G401.6 (cell line): ENCODE data around the gene PTPRN2.

ENCODE experiments used
- FAIRE-seq: peaks from 2 replicates; lab custom pipeline; 2012; peaks lifted over from hg19 to GRCh38; lab: Jason Lieb, UNC

Gene PTPRN2

DNA sequence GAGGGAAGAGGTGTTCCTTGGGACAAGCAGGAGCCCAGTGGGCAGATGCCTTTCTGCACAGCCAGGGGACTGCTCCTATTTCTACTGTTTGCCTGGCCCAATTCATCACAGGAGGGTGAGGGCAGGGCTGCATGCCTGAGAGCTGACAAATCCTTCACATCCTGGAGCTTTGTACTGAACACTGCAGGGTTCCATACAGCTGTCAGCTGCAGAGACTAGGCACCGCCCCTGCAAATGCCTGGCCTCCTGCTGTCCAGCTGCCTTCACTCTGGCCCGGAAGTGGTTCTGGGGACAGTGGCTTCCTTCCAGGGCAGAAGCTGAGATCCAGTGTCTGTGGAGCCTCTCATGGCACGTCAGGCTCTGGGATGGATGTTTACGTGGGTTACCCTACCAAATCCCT is 780.1 kb downstream of the PTPRN2 start:
- FAIRE-seq: no peak

DNA sequence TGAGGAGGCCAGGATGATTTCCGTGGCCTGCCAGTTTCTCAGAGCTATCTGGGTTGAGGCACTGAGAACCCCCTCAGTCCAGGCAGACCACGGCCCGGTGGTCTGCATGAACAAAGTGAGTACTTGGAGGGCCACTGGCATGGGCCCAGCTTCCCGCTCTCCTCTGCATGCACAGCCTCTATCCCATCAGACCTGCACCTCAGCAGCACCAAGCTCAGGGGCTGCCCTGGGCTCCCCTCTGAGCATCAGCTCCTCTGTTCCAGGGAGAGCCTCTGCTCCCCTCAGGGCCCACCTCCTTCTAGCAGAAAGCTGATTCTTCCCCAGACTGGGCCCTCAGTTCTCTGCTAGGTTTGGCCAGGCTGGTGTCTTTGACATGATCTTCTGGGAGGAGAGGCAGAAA is 780.9 kb downstream of the PTPRN2 start:
- FAIRE-seq: no peak

DNA sequence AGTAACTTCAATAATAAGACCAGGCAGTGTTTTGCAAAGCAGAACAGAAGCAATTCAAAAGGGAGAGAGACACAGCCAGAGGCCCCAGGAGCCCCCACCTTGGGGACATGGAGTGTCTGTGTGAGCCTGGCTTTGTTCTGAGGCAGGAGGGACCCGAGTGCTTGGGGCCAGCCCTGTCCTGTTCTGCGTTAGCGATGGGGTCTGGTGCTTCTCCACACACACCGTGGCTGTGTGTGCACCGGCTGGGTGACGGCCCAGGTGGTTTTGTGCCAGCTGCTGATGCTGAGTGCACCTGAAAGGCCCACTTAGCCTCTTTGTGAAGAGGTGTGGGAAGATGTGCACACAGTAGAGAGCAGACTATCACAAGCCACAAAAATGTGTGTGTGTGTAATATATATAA is 781.9 kb downstream of the PTPRN2 start:
- FAIRE-seq: no peak

DNA sequence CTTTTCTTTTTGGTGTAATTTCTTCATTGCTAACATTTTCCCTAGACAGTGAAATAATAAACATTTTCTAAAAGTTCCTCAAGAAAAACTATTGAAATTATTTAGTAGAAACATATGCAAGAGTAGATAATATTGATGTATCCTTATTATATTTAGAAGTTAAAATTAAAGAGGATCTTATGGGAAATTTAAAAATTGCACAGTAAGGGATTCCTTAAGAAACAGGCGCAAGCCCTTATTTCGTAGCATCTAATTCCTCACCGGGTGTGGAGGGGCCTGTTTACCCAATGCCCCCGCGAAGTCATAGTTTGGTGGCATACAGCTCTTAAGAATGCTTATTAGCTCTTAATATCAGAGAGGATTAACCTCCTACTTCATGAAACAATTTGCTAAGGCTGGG is 783.7 kb downstream of the PTPRN2 start:
- FAIRE-seq: no peak

DNA sequence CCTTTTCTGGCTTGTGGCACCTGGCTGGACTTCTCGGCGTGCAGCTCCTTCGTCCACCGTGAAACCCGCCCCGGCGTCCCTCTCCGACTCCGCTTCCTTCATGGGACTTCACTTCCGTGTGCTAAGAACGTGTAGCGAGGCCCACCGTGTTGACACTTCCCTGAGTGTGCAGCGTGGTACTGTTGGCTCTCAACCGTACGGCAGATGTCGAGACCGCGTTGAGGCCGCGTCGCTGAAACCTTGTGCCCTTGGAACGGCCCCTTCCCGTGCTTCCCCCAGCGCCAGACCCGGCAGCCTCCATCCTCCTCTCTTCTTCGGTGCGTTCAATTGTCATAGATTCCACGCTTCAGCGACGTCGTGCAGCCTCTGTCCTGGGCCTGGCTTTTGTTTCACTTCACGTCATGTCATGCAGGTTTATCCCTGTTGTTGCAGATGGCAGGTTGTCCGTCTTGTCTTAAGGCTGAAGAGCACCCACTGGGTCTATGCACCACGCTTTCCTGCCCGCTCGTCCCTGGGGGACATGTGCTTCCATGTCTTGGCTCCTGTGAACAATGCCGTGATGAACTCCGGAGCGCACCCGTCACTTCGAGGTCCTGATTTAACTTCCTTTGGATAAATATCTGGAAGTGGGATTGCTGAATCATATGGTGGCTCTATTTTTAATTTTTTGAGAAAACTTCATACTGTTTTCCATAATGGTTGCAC is 785.5 kb downstream of the PTPRN2 start:
- FAIRE-seq: no peak

DNA sequence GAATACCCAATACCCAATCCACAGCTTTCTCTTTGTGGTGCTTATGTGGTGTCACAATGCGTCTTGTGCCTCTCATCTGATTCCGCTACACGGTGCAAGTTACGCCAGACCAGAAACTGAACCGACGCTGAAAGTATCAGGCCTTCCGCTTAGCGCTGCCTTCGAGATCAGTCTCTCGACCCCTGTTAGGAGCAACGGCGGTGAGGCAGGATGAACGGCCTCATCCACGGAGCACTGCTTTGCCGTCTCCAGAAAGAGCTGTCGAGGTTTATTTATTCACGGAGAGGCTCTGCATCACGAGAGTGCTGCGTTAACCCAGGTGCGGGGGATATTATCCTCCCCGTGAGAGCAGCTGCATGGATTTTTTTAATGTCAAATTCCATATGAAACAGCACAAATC is 786.5 kb downstream of the PTPRN2 start:
- no peak for FAIRE-seq

DNA sequence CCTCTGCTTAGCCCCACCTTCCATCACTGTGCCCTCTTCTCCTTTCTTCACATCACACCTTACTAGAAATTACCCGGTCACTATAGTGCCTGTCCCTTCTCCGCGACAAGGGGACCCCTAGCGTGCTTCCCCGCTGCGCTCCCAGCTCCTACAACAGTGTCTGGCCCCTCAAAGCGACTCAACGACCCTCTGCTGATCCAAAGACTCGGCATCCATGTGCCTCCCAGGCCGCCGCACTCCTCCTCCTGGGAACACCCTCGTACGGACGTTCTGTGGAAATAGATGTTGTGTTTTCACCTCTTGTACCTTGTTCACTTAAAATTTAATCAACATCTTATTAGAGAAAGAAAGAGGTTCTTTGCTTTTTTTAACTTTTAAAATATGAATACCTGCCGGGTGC is 787.3 kb downstream of the PTPRN2 start:
- no peak for FAIRE-seq

DNA sequence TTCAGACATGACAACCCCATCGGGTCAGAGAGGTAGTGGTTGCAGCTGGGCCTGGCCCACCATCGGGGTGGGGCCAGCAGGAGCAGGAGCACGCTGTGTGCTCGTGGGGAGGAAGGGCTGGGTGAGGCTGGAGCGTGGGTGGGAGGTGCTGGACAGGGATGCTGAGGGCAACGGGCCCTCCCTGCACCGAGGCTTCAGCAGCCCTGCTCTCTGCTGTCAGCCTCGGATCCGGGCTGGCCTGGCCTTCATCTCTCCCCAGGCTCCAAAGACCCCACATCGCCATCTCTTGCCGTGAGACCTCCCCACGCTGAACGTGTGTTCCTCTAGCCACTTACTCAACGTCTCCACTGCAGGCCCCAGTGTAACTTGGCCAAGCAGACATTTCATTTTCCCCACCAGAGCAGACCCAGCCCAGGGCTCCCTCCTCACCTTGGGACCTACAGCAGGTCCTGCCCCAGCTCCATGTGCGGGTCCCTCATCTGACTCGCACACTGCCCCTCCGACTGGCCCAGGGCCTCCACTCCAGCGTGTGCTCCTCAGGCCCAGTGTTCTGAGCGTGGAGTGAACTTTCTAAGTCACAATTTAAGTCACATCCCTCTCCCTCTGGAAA is 788.4 kb downstream of the PTPRN2 start:
- FAIRE-seq: no peak

DNA sequence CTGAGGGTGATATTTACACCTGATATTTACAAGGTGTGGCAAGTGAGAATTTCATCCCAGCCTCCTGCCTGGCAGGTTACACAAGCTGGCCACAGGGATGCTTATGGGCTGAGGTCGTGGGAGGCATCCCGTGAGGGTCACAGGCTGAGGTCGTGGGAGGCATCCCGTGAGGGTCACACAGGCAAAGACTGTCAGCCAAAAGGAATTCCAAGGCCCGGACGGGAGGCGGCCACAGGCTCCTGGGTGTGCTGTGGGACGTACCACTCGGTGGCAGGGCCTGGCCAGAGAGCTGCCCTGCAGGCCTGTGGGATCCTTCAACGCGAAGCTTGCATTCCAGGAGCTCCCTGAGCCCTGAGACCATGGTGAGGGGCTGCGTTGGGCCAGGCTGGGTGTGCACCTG is 790.3 kb downstream of the PTPRN2 start:
- FAIRE-seq: no peak

DNA sequence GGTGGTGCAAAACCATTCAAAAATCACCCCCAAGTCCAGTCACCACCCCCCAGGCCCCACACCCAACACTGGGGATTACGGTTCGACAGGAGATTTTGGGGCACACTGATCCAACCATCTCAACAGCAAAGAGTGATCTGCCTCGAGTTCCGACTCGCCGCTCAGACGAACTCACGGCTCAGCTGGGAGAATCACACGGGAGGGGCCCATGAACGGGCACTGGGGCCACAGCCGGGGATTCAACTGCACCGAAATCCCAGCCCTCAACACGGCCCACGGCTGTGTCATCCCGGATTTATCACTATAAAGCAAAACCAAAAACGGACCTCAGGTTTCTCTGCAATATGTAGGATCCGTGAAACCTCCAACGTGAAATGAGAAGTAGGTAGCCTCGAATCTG is 790.8 kb downstream of the PTPRN2 start:
- FAIRE-seq: no peak

DNA sequence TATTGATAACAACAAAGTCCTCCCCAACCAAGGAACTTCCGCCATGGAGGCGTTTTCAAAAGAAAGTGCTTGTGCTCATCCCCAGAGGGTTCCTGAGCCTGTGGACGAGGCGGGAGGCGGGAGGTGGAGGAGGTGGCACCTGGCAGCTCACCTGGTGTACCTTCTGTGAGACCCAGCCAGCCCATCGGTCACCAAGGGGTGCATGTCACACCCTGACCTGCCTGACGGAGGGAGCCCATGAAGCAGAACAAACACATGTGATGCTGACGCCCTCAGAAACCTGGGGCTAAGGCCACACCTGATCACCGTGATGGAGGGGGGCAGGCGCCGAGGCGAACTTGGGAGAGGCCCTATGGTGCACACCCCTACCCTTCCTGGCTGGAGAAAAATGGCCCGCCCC is 792.0 kb downstream of the PTPRN2 start:
- no peak for FAIRE-seq

DNA sequence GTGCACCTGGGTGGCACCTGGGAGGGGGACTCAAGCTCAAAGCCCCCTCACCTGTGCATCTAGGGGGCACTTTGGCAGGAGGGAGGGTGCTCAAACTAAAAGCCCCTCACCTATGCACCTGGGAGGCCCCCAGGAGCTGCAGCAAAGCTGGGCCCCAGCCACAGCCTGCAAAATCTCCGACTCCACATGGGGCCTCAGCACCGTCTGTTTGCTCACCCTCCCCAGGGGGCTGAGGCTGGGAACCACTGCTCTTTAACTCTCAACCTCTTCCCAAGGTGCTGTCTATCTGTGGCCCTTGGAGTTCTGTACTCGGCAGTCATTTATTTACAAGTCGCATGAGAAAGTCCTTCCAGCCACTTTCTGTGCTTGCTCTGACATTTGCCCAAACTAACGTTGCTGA is 792.4 kb downstream of the PTPRN2 start:
- FAIRE-seq: no peak

DNA sequence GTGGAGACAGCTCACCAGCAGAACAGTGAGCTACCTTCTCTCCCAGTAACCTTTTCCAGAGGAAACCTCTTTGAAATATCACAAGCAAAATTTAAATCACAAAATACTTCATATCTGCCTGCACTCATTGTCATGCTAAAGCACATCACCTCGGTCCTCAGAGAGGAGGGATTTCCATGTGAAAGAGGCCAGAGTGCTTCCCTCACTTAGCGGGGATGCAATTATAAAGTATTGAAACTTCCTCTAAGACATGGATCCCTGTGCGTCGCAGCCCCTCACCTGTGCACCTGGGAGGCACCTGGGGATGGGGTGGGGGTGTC is 792.9 kb downstream of the PTPRN2 start:
- no peak for FAIRE-seq

DNA sequence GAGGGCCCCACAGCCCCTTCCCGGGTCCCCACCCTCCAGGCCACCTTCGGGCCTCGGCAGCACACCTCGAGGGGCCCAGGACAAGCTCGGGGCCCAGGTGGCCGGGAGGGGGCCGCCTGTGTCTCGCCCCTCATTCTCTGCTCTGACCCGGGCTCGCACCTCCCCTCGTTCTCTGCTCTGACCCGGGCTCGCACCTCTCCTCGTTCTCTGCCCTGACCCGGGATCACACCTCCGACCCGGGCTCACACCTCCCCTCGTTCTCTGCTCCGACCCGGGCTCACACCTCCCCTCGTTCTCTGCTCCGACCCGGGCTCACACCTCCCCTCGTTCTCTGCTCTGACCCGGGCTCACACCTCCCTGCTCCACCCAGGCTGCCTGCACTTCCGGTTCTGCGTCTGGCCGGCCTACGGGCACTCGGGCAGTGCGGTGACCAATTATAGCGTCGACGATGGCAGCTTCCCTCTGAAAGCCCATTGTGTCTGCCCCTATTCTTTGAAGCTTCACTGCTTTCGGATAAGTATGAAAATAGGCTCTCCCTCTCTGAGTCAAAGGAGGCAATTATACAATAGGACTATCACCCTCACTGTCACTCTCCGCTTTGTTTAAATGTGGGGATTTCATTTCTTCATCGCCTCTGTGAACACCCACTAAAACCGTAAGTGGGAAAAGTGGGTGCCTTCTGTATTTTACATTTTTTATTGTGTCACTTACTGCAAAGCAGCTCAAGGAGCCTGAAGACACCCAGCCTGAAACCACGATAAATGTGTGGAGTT is 793.5 kb downstream of the PTPRN2 start:
- FAIRE-seq: no peak

DNA sequence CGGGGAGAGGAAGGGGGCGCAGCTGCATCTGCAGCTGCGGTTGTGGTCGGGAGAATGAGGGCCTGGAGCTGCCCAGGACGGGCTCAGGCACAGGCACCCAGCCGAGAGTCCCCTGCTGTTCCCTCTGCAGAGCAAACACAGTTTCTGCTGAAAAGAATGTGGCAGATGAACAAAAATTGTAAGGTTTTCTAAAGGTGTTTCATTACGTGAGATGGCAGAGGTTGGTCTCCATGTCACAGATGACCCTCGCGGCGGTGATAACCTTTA is 794.6 kb downstream of the PTPRN2 start:
- no peak for FAIRE-seq

DNA sequence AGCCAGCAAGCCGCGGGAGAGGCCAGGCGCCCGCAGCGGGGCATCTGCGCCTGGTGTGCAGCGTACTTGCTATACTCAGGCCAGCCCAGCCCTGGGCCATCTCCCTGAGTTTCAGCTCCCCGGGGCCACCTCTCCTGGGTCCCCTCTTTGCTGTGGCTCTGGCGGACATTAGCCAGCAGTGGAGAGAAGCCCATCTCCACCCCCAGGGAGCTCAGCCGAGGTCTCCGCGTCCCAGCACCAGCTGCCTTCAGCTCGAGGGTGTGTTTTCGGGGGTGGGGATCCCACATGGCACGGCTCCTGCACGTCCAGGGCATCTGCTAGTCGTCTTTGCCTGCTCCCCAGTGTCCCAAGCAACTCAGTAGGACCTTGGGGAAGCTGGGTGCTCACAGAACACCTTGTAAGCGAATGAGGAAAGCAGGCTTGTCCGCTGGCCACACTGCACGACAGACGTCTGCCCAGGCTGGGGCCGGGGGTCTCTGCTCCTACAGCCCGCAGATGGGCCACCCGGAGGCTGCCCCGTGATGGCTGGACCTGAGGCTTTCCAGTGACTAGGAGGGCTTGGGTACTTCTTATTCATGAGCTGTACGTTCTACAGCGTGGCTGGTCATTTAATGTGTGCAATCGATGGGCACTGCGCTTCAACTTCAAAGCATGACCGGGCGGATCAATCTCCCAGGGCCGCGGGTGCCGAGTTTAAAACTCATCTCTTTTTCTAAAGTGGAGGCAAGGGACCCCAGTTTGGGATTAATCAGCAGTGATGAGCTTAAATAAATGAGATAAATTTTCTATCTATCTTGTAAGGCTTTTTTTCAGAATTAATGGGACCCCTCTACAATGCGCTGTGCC is 795.2 kb downstream of the PTPRN2 start:
- FAIRE-seq: no peak

DNA sequence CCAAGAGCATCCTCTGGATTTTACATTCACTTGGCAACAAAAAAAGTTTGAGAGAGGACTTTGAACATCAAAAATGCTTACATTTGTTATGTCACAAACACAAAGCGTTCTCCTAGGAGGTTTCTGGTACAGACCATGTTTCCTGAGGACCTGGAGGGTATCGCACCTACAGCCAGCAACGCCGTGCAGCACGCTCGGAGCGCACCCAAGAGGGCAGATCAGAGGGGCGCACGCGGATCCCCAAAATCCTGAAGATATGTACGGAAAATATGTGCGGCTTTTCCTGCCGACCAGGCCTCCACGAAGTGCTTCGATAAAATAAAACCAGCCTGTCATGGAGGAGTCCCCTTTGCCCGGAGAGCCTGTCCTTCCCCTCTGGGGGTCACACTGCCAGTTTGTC is 796.0 kb downstream of the PTPRN2 start:
- FAIRE-seq: no peak

DNA sequence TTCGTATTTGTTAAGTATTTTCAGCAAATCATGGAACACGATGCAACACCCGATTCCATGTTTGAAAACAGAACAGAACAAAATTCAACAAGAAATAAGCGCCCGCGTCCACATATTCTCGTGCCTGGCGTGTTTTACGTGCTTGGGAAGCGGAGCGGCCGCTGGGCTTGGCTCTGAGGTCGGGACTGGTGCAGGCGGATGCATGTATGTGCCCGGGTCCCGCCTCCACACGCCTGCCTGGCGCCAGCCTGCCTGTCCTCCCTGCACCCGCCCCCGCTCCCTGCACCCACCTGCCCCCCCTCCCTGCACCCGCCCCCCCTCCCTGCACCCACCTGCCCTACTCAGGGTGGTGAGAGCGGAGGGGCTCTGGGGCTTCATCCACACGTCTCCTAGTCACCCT is 796.4 kb downstream of the PTPRN2 start:
- FAIRE-seq: no peak

DNA sequence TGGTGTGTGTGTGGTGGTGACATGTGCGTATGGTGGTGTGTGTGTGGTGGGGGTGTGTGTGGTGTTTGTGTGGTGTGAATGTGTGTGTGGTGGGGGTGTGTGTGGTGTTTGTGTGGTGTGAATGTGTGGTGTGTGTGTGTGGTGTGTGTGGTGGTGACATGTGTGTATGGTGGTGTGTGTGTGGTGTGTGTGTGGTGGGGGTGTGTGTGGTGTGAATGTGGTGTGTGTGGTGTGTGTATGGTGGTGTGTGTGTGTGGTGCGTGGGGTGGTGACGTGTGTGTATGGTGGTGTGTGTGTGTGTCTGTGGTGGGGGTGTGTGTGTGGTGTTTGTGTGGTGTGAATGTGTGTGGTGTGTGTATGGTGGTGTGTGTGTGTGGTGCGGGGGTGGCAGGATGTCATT is 797.7 kb downstream of the PTPRN2 start:
- FAIRE-seq: no peak

DNA sequence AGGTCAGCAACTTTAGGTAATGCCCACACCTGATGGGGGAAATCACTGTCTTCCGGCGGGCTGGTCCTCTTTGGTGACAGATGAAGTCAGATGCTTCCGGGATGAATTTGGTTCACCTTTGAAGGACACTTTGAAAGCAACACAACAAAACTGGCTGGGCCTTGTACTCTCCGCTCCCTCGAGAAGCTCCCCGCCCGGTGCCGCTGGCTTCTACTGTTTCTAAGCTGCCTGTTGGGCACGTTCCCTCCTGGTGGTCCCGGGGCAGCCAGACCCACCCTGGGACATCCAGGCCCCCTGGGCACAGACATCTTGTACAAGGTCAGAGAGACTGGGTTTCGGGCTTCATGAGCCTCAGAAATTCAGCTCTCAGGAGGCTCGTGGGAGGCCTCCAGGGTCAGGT is 798.5 kb downstream of the PTPRN2 start:
- no peak for FAIRE-seq

DNA sequence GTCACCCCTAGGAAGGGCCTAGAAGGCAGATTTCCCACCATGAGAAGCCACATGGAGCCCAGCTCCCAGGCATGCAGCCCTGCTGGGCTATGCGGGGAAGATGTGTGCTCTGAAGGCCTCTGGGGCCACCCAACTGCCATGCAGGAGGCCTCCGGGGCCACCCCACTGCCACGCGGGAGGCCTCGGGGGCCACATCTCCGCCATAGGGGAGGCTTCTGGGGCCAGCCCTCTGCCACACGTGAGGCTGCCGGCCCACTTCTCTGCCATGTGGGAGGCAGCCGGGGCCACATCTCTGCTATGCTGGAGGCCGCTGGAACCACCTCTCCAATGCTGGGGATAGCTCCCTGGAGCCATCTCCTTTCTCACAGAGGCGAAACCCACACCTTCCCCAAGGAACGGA is 799.0 kb downstream of the PTPRN2 start:
- no peak for FAIRE-seq

DNA sequence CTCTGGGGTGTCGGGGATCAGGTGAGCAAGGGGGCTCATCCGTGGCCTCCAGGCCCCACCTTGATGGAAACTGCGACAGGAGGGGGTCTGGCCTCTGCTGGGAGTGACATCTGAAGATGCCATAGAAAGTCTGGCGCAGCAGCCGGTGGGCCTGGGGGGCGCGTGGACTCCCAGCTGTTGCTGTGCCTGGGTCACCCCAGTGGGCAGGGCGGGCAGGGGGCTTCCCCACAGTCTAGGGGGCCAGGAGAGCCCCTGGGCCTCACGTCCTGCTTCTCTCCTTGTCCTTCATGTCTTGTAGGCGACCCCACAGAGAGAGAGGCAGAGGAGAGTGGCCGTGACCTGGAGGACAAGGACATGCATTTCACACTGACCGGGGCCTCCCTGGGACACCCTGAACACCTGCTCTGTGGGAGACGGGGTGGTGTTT is 800.3 kb downstream of the PTPRN2 start:
- FAIRE-seq: no peak
